K562 (cell line): Measurements from ENCODE around the gene SCYL1. TPM values are rescaled to one million over a fixed set of nuclear protein-coding genes. Genes with fewer than 3 reads are reported as not detected.

Source experiments
- AFF1 ChIP-seq, 2 experiments: fragments of 450-650 bp; IDR thresholded peaks; 2 replicates each; pipeline ENCODE4 v1.6.1; 2018; ENCODE audit warnings: mild to moderate bottlenecking in 2 of 2, low read depth in 1 of 2; ENCODE audit not compliant: partially characterized antibody in 2 of 2
- ARNT ChIP-seq, 2 experiments: fragments of 450-650 bp; IDR thresholded peaks; 2 replicates each; pipeline ENCODE4 v1.6.1; 2016; ENCODE audit warnings: mild to moderate bottlenecking in 1 of 2
- CHD1 ChIP-seq: fragments of 200-600 bp; sonication (generic); IDR thresholded peaks from one replicate; pipeline ENCODE4 v1.6.1; 2012; ENCODE audit warnings: mild to moderate bottlenecking, moderate library complexity, low read length, inconsistent platforms
- FIP1L1 ChIP-seq: fragments of 200-400 bp; formaldehyde crosslinking; IDR thresholded peaks from 2 replicates; pipeline ENCODE4 v1.6.1; 2018; ENCODE audit warnings: mild to moderate bottlenecking, low read depth, low read length; ENCODE audit not compliant: poor library complexity, severe bottlenecking
- SMC3 ChIP-seq: conservative IDR thresholded peaks from 2 replicates; pipeline ENCODE4 v1.6.1; 2011; ENCODE audit warnings: low read depth, low read length, improper control_type of control experiment; ENCODE audit not compliant: insufficient read depth
- SOX6 ChIP-seq: fragments of 450-650 bp; IDR thresholded peaks from 2 replicates; pipeline ENCODE4 v1.6.1; 2014; ENCODE audit warnings: mild to moderate bottlenecking
- TRIM24 ChIP-seq, 2 experiments: fragments of 450-650 bp; IDR thresholded peaks; 2 replicates each; pipeline ENCODE4 v1.6.1; 2016
- XRCC5 ChIP-seq: fragments of 200-400 bp; formaldehyde crosslinking; IDR thresholded peaks from 2 replicates; pipeline ENCODE4 v1.6.1; 2017; ENCODE audit warnings: low read depth, mild to moderate bottlenecking, low read length
- polyA plus RNA-seq, 8 experiments: library from polyadenylated mRNA; depleted of rRNA in 4 of 8; stranded (reverse) in 5 of 8; unstranded in 3 of 8; fragments of >200 nt; fragmentation: Nextera tagmentation in 2 of 8; fragmentation: Illumina TruSeq in 1 of 8; extraction: Ambion mirVana in 2 of 8; extraction: Trizol in 1 of 8; gene quantifications; 2 replicates each; pipeline versions ENCODE4 v1.2.1 to v1.2.3, GENCODE V29; 2011 to 2014; ENCODE audit warnings: inconsistent platforms in 1 of 8, missing spikeins in 1 of 8
- total RNA-seq, 7 experiments: library from RNA; depleted of rRNA in 6 of 7; stranded (reverse); fragments of >200 nt in 6 of 7; fragmentation: Illumina TruSeq in 2 of 7; extraction: Trizol in 2 of 7; gene quantifications; 2 replicates each; pipeline versions ENCODE4 v1.2.1 to v1.2.3, GENCODE V29; 2011 to 2021; ENCODE audit warnings: low replicate concordance in 1 of 7
- TF ChIP-seq, protein P1 (sequence below): IDR thresholded peaks from 2 replicates; pipeline ENCODE4 v1.6.1; 2011; ENCODE audit warnings: borderline replicate concordance, low read depth, mild to moderate bottlenecking, moderate library complexity, low read length; ENCODE audit not compliant: insufficient read depth, poor library complexity, severe bottlenecking
- TF ChIP-seq, protein P2 (sequence below): sonication (generic); formaldehyde crosslinking; IDR thresholded peaks from 2 replicates; pipeline ENCODE4 v1.8.0; 2022; ENCODE audit warnings: missing genetic modification reagents, mild to moderate bottlenecking, moderate library complexity, borderline replicate concordance
- TF ChIP-seq, protein P3 (sequence below): fragments of 250-450 bp; sonication (Bioruptor Pico); IDR thresholded peaks from 2 replicates; pipeline ENCODE4 v1.4.0; 2020; ENCODE audit warnings: mild to moderate bottlenecking, moderate library complexity, borderline replicate concordance

The SCYL1 gene
- total and polyA plus RNA-seq, 9 of the 15 experiments (the other 6 are each of a cell fraction or from before 2014, with no cell fraction given): 1.9 to 145 (median 57.6) TPM

- TF ChIP-seq AFF1 (IDR thresholded peaks at IDR 0.05; ENCODE audit: low read depth in 1 of 2, partially characterized antibody in 2 of 2) (no peak), FIP1L1 (peak; percentile 72), ARNT (IDR thresholded peaks at IDR 0.05) (no peak), SMC3 (no peak), XRCC5 (peak; percentile 24; the same call in 1 of the 2 replicates), TRIM24 (IDR thresholded peaks at IDR 0.05) (no peak), SOX6 (peak; percentile 39; the same call in 1 of the 2 replicates), CHD1 (no peak)
- TF ChIP-seq, protein P1, sequence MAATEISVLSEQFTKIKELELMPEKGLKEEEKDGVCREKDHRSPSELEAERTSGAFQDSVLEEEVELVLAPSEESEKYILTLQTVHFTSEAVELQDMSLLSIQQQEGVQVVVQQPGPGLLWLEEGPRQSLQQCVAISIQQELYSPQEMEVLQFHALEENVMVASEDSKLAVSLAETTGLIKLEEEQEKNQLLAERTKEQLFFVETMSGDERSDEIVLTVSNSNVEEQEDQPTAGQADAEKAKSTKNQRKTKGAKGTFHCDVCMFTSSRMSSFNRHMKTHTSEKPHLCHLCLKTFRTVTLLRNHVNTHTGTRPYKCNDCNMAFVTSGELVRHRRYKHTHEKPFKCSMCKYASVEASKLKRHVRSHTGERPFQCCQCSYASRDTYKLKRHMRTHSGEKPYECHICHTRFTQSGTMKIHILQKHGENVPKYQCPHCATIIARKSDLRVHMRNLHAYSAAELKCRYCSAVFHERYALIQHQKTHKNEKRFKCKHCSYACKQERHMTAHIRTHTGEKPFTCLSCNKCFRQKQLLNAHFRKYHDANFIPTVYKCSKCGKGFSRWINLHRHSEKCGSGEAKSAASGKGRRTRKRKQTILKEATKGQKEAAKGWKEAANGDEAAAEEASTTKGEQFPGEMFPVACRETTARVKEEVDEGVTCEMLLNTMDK: no peak
- TF ChIP-seq, protein P2, sequence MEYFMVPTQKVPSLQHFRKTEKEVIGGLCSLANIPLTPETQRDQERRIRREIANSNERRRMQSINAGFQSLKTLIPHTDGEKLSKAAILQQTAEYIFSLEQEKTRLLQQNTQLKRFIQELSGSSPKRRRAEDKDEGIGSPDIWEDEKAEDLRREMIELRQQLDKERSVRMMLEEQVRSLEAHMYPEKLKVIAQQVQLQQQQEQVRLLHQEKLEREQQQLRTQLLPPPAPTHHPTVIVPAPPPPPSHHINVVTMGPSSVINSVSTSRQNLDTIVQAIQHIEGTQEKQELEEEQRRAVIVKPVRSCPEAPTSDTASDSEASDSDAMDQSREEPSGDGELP: peak; percentile 61; the same call in 1 of the 2 replicates
- TF ChIP-seq, protein P3, sequence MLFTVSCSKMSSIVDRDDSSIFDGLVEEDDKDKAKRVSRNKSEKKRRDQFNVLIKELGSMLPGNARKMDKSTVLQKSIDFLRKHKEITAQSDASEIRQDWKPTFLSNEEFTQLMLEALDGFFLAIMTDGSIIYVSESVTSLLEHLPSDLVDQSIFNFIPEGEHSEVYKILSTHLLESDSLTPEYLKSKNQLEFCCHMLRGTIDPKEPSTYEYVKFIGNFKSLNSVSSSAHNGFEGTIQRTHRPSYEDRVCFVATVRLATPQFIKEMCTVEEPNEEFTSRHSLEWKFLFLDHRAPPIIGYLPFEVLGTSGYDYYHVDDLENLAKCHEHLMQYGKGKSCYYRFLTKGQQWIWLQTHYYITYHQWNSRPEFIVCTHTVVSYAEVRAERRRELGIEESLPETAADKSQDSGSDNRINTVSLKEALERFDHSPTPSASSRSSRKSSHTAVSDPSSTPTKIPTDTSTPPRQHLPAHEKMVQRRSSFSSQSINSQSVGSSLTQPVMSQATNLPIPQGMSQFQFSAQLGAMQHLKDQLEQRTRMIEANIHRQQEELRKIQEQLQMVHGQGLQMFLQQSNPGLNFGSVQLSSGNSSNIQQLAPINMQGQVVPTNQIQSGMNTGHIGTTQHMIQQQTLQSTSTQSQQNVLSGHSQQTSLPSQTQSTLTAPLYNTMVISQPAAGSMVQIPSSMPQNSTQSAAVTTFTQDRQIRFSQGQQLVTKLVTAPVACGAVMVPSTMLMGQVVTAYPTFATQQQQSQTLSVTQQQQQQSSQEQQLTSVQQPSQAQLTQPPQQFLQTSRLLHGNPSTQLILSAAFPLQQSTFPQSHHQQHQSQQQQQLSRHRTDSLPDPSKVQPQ (CRISPR knock-in tag): 0 out of 2 replicates have a peak, but pooled peaks have one; percentile 45
These were observed 46.3 kb upstream of the SCYL1 start (continued) for GRCh38 chr11:65478388-65479183.
